ENCODE data around the gene MLXIP. TPM values are rescaled to one million over a fixed set of nuclear protein-coding genes. Genes with fewer than 3 reads are reported as not detected.

The MLXIP gene
- total RNA-seq, 1 experiment from 2014 or later: 16.7 TPM

DNA sequence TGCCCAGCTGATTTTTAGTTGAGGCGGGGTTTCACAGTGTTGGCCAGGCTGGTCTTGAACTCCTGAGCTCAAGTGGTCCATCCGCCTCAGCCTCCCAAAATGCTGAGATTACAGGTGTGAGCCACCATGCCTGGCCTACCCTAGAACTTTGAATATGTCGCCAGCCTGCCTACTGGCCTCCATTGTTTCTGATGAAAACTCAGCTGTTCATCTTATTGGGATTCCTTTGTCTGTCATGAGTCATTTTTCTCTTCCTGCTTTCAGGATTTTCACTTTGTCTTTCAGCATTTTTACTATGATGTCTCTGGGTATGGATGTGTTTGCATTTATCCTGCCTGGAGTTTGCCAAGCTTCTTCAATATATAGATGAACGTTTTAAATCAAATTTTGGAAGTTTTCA lies 116.8 kb downstream of the MLXIP start:
- H3K4me3 ChIP-seq (ENCODE audit: low read length): no peak overlapping the region
- CTCF ChIA-PET: no interaction called here
- H4K20me1 ChIP-seq (ENCODE audit: low read length): no peaks in the 10 kb centered on the region
- DNase-seq (no peak), ATAC-seq (no peak)
- H3F3A ChIP-seq (ENCODE audit: low read length, unreplicated experiment): no peaks in the 10 kb centered on the region
- no peaks in the 10 kb centered on the region for H3K79me2 ChIP-seq (ENCODE audit: low read length)
- H3K4me1 ChIP-seq (ENCODE audit: insufficient read depth, low read length): peaks cover 6% of the 10 kb centered on the region; the same call in 1 of the 2 replicates
- intact Hi-C loops (cut with micrococcal nuclease): no loop called here
- H3K9me3 ChIP-seq (ENCODE audit: low read length): no peaks in the 10 kb centered on the region
- TF ChIP-seq EZH2 (IDR thresholded peaks at IDR 0.05; ENCODE audit: low read length, unreplicated experiment): no peak
- TF ChIP-seq EZH2phosphoT487 (IDR thresholded peaks at IDR 0.05; ENCODE audit: borderline replicate concordance, low read length): no peak
- TF ChIP-seq, protein P1, sequence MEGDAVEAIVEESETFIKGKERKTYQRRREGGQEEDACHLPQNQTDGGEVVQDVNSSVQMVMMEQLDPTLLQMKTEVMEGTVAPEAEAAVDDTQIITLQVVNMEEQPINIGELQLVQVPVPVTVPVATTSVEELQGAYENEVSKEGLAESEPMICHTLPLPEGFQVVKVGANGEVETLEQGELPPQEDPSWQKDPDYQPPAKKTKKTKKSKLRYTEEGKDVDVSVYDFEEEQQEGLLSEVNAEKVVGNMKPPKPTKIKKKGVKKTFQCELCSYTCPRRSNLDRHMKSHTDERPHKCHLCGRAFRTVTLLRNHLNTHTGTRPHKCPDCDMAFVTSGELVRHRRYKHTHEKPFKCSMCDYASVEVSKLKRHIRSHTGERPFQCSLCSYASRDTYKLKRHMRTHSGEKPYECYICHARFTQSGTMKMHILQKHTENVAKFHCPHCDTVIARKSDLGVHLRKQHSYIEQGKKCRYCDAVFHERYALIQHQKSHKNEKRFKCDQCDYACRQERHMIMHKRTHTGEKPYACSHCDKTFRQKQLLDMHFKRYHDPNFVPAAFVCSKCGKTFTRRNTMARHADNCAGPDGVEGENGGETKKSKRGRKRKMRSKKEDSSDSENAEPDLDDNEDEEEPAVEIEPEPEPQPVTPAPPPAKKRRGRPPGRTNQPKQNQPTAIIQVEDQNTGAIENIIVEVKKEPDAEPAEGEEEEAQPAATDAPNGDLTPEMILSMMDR (conservative IDR thresholded peaks at IDR 0.05; ENCODE audit: low read depth, low read length): no peak
- H2AFZ ChIP-seq (ENCODE audit: low read length): no peak overlapping the region
- POLR2A ChIA-PET (ENCODE audit: unreplicated experiment): no interaction called here
- H3K4me2 ChIP-seq (ENCODE audit: low read length): no peak overlapping the region
- no peaks in the 10 kb centered on the region for H3K36me3 ChIP-seq (ENCODE audit: low read depth, low read length)
- no peak overlapping the region for H3K9ac ChIP-seq (ENCODE audit: low read length)
- no TSS peak for BruUV-seq (replicated peaks)
- no peak overlapping the region for H3K27ac ChIP-seq (ENCODE audit: low read length)
- H3K9me2 ChIP-seq (replicated peaks; ENCODE audit: low read length): no peaks in the 10 kb centered on the region
- H3K27me3 ChIP-seq (ENCODE audit: low read length): no peaks in the 10 kb centered on the region

Other genes starting within 250 kb of the MLXIP start
- not detected in 2 replicates for gene HPD, start 219.9 kb upstream of the MLXIP start, total RNA-seq (2014; rRNA removed)
- gene PSMD9, start 190.0 kb upstream of the MLXIP start, total RNA-seq (2014; rRNA removed): 241 and 258 TPM in 2 replicates
- gene CFAP251, start 160.2 kb upstream of the MLXIP start, total RNA-seq (2014; rRNA removed): 3.2 and 11.5 TPM in 2 replicates
- gene BCL7A, start 56.9 kb upstream of the MLXIP start, total RNA-seq (2014; rRNA removed): 31.6 and 32.5 TPM in 2 replicates
- not detected in 2 replicates for gene IL31, start 95.5 kb downstream of the MLXIP start, total RNA-seq (2014; rRNA removed)
- gene LRRC43, start 104.4 kb downstream of the MLXIP start, total RNA-seq (2014; rRNA removed): 0.66 TPM in 1 of 2 replicates, not detected in the other
- 4.0 and 4.8 TPM in 2 replicates for gene B3GNT4, start 125.0 kb downstream of the MLXIP start, total RNA-seq (2014; rRNA removed)
- 97.6 and 112 TPM in 2 replicates for gene DIABLO, start 147.3 kb downstream of the MLXIP start, total RNA-seq (2014; rRNA removed)
- gene VPS33A, start 187.7 kb downstream of the MLXIP start, total RNA-seq (2014; rRNA removed): 22.2 and 40.8 TPM in 2 replicates

Data from PC-3 (cell line).